ENCODE measurements around the gene POLR3B.
A peak's percentile ranks its signal among the peaks of the same experiment; 100 is the strongest.
"Not testable (repeated sequence)": the region's sequence is repeated elsewhere in the genome, so short reads cannot be mapped to it uniquely, and the experiment has no call there.

POLR3B gene

DNA sequence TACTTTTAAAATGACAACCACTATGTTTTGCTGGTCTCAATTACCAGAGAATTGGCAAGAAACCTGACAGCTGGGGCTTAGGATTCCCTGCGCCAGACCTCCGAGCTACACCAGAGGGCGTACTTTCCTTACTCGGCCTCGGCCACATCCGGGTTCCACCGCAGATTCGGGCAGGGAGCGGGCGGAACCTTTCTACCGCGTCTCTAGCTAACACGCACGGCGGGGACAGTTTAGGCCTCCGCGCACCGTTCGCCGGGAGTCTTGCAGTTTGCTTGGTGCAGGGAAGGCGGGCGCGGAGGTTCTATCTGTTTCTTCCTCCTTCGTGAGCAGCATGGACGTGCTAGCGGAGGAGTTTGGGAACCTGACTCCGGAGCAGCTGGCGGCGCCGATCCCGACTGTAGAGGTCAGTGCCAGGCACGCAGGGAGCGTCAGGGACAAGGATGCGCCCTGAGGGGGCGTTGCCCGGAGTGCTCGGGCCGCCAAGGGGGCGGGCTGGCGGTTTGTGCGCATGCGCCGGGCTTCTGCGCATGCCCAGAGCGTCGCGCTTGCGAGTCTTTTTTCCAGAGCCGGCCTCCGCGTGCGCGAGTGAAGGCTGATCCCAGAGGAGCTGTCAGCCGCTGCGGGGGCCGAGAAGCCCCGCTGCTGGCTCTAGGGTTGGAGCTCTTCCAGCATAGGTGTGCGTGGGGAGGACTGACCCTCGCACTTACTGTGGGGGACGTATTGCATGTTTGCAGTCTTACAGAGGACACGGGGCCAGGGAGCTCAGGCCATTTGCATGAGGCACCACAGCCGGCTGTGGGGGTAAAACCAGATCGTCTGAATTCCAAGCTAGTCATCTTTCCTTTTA, at the start of gene POLR3B:
POLR3B (plus strand) TSS at position 200 of the 847 bp plus-strand sequence; CDS start at position 332, 132 bp downstream.
- DNase-seq, result peak; percentile 94 to 98

DNA sequence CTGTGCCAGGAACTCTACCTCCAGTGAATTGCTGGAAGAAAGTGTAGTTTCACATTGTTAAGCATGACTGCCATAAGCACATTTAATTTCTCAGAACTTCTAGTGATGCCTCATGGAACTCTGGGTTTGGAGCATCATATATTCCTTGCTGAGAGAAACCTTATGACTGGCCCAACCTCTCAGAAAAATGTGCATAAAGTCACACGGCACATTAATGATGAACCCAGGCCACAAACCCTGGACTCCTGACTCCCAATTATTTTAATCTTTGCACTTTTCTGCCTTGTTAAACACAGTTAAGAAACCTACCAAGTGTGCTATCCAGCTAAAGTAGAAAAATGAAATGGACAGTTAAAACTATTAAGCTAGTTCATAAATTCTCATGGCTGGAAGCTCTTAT, 49.4 kb upstream of the POLR3B start:
- no peak for DNase-seq

DNA sequence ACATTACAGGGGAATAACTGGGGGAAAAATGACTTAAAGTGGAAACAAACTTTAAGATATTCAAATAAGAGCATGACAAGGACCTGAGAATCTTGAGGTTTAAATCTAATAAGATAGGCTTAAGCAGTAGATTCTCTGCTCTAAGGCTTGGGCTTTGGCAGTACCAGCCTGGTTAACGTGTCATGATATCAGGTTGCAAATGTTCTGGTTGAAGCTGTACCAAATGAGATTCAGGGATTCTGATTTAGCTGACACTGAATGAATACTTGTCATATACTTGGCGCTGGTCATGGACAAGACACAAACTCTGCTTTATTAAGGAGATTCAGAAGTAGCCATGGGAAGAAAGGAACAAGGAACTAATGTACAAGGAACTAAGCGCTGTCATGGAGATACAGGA, 48.9 kb upstream of the POLR3B start:
- no peak for DNase-seq

DNA sequence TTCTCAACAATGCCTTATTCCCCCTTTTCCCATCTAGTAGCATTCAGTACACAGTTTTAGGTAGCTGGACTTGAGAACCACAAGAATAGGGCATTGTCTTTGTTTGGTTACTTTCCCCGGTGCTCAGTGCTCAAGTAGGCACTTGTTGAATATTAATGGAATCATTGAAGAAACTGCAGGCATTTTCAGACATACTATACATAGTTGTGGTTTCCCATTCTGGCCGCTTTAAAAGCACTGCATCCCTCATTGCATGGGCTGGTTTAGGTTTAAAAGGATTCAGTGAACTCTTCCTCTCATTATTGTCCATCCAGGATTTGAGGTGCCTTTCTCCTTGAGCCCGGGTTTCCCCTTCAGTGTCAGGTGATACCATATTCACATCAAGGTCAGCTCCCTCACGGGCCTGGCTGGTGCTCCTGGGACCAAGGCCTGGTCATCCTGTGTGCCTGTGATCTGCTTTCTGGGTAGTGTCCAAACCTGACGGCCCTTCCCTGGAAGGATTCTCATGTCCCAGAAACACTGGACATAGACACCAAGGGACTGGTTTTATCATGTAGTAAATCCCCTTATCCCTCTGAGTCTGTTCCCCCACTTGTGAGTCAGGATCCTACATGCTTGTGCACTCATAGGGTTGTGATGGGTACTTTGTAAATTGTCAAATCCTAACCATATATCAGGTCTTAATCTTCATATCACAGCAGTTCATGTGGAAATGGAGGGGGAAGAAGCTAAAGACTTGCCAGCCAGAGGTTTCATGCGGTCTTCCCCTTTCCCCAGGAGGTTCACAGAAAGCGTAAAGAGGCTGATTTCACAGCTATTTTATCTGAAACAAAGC, 47.7 kb upstream of the POLR3B start:
- no peak for DNase-seq

DNA sequence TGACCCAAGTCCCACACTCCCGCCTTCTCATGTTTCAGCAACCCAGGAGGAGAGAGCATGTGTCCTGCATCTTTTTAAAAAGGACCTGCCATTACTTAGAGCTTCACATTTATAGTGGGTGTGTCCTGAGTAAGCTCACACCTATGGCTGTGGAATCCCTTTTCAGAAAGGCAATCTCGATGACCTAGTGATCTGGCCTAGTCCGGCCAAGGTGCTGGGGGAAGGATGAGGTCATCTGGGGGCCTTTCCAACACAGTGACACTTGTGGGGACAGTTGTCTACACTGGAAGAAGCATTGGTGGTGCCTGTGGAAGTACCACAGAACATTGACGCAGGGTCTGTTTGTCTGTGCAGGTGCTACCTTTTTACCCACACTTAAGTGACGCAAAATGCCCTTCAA, 46.9 kb upstream of the POLR3B start:
- no peak for DNase-seq

DNA sequence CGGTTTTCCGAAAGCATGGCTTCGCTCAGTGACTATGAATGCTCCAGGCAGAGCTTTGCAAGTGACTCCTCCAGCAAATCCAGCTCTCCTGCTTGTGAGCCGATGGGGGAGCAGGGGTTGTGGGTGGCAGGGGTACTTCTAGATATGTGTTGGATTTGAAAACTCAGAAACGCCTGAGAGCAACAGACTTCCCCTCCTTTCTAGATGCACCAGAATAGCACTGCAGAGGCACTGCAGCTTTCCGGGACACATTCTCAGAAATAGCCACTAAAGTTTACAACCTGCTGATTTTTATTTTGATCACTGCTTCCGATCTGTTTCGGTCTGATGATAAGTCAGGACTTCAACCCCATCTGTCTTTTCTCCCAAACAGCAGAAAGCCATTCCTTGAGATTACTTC, 46.4 kb upstream of the POLR3B start:
- DNase-seq, result no peak

DNA sequence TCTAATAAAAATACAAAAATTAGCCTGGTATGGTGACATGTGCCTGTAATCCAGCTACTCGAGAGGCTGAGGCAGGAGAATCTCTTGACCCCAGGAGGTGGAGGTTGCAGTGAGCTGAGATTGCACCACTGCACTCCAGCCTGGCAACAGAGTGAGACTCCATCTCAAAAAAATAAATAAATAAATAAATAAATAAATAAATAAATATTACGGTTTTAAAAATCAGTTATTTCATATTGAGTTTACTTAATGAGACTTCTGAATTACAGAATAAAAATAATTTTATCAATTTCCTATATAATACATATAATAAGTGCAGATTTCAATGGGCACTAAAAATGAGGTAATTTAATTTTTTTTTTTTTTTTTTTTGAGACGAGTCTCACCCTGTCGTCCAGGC, 44.1 kb upstream of the POLR3B start:
- not testable (repeated sequence) for DNase-seq

DNA sequence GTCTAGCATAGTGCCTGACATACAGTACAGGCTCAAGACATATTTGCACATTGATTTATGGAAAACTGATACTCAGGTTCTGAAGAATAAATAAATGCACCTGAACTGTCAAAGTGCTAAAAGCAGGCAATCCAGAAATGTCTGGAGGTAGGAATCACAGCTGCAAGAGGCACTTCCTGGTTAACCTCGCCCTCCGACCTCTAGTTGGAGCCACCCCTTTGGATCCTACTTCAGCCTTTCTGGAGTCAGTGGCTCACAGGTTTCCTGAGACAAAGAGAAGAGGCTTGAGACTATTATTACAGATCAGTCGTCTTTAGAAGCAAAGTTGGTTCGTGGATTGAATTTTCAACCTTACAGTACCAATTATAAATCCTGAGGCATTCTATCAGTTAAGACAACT, 42.0 kb upstream of the POLR3B start:
- no peak for DNase-seq

DNA sequence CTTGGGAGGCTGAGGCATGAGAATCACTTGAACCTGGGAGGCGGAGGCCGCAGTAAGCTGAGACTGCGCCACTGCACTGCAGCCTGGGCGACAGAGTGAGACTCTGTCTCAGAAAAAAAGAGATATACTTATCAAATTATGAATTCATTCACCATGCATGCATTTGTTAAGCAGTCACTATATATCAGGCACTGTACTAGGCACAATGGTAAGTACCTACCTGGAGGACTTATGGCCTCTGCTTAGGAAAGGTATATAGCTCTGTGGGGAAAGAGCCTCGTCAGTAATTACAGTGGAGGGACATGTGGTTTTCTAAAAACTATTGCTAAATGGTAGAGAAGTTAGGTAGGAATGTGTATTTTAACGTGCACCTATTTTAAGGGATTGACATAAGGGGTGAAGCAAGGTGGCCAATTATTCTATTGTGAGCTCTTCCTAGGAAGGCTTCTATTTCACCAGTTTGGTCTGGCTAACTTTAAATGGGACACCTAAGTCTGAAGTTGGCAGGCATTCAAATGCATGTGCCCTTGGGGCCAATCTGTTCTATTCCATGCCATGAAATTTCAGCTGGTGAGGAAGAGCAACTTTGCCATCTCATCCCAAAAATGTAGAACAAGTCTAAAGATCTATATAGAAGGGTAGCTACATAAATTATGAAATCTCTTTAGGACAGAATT, 40.0 kb upstream of the POLR3B start:
- no peak for DNase-seq

DNA sequence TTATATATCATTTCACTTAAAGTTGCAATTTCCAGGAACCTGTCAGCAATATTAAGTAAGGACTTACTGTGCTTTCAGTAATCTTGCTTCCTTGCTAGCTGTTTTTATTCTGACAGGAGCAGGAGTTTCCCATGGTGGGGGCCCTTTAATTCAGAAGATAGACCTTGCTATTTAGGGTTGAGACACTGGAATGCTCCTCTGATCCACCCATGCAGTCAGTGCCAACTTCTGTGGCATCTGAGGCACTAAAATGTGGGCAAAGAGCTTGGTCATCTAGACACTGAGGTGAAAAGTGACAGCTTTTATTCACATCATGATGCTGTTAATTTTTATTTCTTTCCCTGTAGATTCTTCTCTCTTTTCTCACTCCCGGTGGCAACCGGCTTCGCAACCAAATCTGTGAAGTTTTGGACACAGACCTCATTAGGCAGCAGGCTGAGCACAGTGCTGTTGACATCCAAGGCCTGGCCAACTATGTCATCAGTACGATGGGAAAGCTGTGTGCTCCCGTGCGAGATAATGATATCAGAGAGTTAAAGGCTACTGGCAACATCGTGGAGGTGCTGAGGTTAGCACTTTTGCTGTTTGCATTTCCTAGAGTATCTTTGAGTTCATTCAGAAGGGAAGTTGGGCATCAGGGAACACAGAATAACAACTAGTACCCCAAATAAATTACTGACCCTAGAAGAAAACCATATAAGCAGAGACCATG, 36.3 kb upstream of the POLR3B start:
- DNase-seq, result no peak

DNA sequence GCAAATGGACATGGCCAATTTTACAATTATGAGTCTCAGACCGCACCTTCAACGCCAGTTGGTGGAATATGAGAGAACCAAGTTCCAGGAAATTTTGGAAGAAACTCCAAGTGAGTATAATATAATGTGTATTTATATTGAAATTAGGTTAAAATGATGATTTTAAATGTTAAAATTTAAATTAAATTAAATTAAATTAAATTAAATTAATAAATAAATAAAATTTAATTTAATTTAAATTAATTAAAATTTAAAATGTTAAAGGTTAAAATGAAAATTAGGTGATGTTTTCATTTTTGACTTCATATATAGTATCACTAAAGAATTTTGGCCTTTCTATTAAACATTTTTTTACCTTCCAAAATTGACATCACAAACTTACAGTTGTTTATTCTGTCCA, 34.0 kb upstream of the POLR3B start:
- no peak for DNase-seq

DNA sequence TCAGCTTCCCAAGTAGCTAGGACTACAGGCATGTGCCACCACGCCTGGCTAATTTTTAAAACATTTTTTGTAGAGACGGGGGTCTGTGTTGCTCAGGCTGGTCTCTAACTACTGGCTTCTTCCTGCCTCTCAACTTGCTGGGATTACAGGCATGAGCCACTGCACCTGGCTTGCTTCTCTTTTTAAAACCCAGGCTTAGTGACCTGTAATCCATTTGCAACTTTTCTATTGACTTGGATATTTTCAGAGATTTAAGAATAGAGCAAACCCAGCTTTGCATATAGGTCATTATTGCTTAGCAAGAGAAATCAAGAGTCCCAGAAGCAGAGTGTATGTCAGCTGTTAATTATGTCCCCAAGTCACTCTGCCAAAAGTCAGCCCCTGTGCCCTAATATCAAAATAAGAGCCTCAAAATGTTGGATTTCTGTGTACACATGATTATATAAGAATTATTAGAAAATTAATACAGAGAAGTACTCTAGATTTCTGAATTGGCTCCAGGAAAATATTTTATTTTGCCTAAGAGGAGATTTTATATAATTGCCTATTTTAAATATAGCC, 30.2 kb upstream of the POLR3B start:
- DNase-seq, result no peak

DNA sequence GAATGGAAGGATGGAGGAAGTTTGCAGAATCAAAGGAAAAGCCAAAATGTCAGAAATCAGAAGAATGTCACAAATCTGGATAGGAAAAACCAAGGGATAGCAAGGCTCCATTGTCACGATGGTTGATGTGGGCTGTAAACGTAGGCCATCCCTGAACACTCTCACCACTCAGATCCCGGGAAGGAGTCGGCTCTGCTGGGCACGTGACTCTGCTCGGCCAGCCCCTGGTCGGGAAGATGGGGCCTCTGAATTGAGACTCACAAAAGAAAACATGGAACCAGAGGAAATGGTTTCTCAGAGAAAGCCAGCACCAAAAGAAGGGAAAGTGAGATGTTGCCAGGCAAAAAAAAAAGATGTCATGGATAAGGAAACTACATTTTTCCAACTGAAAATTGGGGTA, 28.8 kb upstream of the POLR3B start:
- DNase-seq, result no peak

DNA sequence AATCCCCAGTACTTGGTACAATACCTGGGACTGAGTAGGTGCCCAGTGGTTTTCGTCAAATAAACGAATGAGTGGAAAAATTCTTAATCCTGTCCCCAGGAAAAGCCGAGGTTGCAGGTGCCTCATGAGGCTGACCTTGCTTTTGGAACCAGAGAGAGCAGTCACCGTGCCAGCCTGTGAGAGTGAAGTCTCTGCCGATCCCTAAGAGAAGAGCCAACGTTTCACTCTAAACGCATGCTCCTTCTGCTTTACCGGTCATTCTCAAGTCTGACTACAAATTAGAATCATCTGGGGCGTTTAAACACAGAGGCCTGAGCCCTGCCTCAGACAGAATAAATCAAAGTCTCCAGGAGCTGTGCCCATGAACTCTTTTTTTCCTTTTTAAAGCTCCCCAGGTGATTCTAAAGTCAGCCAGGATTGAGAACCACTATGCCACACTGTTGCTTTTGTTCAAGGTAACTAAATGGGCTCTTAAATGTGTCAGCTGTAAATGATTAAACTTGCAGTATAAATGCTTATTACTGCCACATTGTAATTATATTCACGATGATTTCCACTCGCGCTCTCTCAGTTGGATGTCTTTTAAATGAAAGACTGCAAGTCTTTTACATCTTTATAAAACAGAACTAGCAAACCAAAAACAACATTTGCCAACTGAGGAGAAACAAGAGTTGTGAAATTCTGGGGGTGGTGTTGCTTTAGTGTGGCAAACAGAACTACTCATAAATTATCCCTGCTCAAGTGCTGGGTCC, 28.1 kb upstream of the POLR3B start:
- no peak for DNase-seq

DNA sequence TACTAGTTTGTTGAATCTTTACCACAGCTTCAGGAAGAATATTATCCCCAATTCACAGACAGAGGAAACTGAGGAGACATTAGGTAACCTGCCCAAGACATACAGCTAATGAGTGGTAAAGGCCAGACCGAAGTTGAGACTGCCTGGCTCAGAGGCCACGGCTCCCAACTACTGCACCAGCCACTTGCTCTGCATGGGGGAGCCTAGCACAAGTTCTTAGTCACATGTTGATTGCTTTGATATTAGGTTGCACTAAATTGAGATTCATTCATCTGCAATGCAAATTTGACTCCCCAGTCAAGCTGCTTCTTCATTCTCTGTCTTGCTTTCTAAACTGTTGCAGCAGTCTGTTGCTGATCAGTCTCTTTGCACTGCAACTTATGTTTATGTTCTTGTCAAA, 25.9 kb upstream of the POLR3B start:
- no peak for DNase-seq

DNA sequence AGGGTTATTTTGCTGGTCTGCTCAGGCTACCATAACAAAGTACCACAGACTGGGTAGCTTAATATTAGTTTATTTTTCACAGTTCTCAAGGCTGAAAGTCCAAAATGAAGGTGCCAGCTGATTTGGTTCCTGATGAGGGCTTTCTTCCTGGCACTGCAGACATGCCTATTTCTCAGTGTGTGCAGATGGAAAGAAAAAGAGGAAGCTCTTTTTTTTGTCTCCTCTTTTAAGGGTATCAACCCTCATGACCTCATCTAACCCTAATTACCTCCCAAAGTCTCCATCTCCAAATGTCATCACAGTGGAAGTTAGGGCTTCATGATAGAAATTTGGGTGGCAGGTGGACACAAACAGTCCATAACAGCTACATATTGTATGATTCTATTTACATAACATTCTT, 25.0 kb upstream of the POLR3B start:
- DNase-seq, result no peak

DNA sequence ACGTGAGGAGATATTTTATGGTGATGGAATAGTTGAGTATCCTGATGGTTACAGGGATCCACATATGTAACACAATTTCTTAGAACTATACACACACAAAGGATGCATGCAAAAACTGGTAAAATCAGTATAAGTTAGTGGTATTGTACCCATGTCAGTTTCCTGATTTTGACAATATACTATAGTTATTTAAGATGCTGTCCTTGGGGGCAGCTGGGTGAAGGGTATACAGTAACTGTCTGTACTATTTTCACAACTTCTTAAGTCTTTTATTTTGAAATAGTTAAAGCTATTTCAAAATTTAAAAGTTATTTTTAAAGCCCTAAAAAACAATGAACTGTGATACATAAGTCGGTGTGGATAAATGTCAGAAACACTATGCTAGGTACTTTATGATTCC, 24.5 kb upstream of the POLR3B start:
- DNase-seq, result no peak

DNA sequence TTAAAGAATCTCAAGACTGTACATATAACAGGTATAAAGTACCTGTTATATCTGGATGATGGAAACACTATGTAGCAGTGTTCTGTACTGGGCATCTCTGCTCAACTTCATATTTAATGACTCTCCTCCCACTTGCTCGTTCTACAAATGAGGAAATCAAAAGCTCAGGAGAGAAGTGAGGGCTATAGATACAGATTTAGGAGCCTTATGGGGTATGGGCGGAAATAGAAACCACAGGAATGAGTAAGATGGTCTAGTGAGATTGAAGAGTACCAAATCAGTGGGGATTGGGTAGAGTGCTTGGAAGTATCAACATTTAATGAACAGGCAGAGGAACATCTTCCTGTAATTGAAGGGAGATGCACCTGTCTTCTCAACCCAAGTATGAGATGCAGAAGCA, 23.8 kb upstream of the POLR3B start:
- no peak for DNase-seq

DNA sequence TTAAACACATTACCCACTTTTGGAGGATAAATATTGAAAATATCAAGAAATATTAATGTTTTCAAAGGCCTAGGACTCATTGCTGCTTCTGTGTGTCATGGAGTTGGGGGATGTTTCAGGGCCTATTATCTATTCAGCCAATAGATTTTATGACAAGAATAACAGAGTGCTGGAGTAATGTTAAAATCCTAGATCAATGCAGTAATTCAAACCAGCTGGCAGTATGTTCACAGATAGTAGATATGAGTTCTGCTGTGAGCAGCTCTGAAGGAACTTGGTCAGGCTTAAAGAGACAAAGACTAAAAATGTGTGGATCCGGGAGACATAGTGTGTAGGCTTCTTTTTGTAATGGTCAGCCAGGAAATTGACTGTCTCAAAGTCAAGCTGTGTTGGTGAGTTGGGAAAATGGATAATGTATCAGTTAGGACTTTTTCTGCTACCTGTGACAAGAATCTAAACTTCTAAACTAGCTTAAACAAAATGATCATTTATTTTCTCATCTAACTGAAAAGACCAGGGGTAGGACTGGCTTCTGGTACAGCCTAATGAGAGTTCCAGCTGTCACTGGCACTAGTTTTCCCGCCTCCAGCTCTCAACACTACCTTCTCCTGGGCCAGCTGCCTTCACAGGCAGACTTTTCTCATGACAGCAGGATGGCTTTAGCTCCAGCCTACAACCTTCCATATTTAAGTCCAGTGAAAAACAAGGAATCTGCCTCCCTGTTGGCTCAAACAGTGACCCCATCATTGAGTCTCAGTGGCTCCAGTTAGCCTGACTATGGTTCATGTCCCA, 16.3 kb upstream of the POLR3B start:
- DNase-seq, result no peak

DNA sequence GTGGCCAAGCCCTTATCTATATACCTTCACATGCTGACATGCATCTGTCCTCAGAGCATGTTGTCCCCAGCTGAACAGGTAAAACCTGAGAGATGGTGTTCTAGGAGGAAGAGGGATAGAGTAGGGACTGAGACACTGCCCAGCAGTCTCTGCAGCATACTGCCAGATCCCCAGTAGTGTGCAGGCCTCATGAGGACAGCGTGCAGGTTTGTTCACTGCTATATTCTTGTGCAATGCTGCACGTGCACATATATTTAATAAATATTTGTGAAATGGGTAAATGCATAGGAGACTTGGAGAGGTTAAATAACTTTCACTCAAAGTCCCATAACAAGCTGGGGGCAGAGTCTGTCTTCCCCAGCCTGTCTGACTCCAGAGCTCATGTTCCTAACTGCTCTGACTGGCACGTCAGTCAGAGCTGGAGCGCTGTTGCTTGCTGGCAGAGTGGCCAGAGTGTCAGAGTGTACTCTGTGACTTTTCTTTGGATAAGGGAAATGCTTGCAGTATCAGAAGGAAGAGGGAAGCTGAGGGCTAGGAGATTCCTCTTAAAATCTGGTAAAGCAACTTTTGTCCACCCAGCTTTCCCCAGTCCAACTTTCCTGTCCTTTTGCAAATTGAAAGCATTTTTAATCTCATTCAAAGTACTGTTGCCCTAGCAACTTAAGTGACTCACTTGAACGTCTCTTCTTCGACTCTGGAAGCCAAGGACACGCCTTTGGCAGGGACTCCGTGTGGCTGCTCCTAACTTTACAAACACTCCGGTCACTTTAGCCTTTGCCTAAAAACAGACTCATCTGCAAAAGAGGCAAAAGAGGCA, 14.9 kb upstream of the POLR3B start:
- DNase-seq, result no peak

All from NCI-H187 (cell line).